Activated CD8-positive, alpha-beta memory T cell treated with anti-CD3 and anti-CD28 coated beads for 24 hours (primary cell): Measurements from ENCODE around the gene GAGE1.
"Not testable (repeated sequence)": the region's sequence is repeated elsewhere in the genome, so short reads cannot be mapped to it uniquely, and the experiment has no call there.

Source experiments
- DNase-seq: peaks from one replicate; pipeline ENCODE4 v3.0.0-alpha.2; 2020

Gene GAGE1

GRCh38 chrX:49598720-49599119 is at the start of gene GAGE1:
TSS of gene GAGE1 (plus strand) at chrX:49599020. CDS start at chrX:49600175, 1,155 bp downstream.
- not testable (repeated sequence) for DNase-seq

- not testable (repeated sequence) for DNase-seq
Observed at GRCh38 chrX:49550989-49551388, 47.8 kb upstream of the GAGE1 start, which contains the start of gene GAGE12E. TSS of gene GAGE12E (plus strand) at chrX:49551289. CDS start at chrX:49552444, 1,155 bp downstream.

GRCh38 chrX:49560542-49560941 is 38.3 kb upstream of the GAGE1 start, which contains the start of gene GAGE12F:
TSS of gene GAGE12F (plus strand) at chrX:49560842. CDS start at chrX:49561997, 1,155 bp downstream.
- not testable (repeated sequence) for DNase-seq

- DNase-seq = peak; percentile 37
Observed at GRCh38 chrX:49568728-49569127, 30.1 kb upstream of the GAGE1 start.

GRCh38 chrX:49569152-49569551 is 29.7 kb upstream of the GAGE1 start:
- DNase-seq = not testable (repeated sequence)

- not testable (repeated sequence) for DNase-seq
Observed at GRCh38 chrX:49570100-49570499, 28.7 kb upstream of the GAGE1 start, which contains the start of gene GAGE12G. TSS of gene GAGE12G (plus strand) at chrX:49570400. CDS start at chrX:49571555, 1,155 bp downstream.

- not testable (repeated sequence) for DNase-seq
Observed at GRCh38 chrX:49579649-49580048, 19.2 kb upstream of the GAGE1 start, which contains the start of gene GAGE12H. TSS of gene GAGE12H (plus strand) at chrX:49579949. CDS start at chrX:49581104, 1,155 bp downstream.

- not testable (repeated sequence) for DNase-seq
Observed at GRCh38 chrX:49589196-49589595, 9.6 kb upstream of the GAGE1 start, which contains the start of gene GAGE2A. TSS of gene GAGE2A (plus strand) at chrX:49589496. CDS start at chrX:49590651, 1,155 bp downstream.

GRCh38 chrX:49589769-49590478 is 8.9 kb upstream of the GAGE1 start:
- DNase-seq = not testable (repeated sequence)

GRCh38 chrX:49590488-49590887 is 8.3 kb upstream of the GAGE1 start:
- peak; percentile 56 for DNase-seq

- DNase-seq = no peak
Observed at GRCh38 chrX:49610718-49611310, 12.0 kb downstream of the GAGE1 start.

GRCh38 chrX:49618574-49618973 is 19.8 kb downstream of the GAGE1 start:
- DNase-seq = no peak

- DNase-seq = peak; percentile 58
Observed at GRCh38 chrX:49627086-49627777, 28.4 kb downstream of the GAGE1 start.

GRCh38 chrX:49644991-49645637 is 46.3 kb downstream of the GAGE1 start:
- no peak for DNase-seq

GRCh38 chrX:49656533-49656932 is 57.7 kb downstream of the GAGE1 start:
- no peak for DNase-seq
